Ascending aorta (tissue), 2 donors: ENCODE measurements around the gene MEIS2. TPM values are rescaled to one million over a fixed set of nuclear protein-coding genes. Genes with fewer than 3 reads are reported as not detected.

Experiments
- DNase-seq, 2 donors: peaks; one replicate each; pipeline ENCODE4 v3.0.0-alpha.2; 2019; ENCODE audit warnings: low spot score in 2 of 2
- H3K27ac ChIP-seq, 2 donors: fragments of 200-600 bp; sonication (generic); one replicate each; pipeline ENCODE4 v1.5.1; 2016 to 2017; ENCODE audit warnings: mild to moderate bottlenecking in 1 of 2
- H3K27me3 ChIP-seq: fragments of 200-600 bp; sonication (generic); one replicate; pipeline ENCODE4 v1.5.1; 2017
- H3K36me3 ChIP-seq, 2 donors: fragments of 200-600 bp; sonication (generic); one replicate each; pipeline ENCODE4 v1.5.1; 2016
- H3K4me1 ChIP-seq, 2 donors: fragments of 200-600 bp; sonication (generic); one replicate each; pipeline ENCODE4 v1.5.1; 2016 to 2017; ENCODE audit warnings: mild to moderate bottlenecking in 1 of 2
- H3K4me3 ChIP-seq, 2 donors: fragments of 200-600 bp; sonication (generic); one replicate each; pipeline ENCODE4 v1.5.1; 2016 to 2017; ENCODE audit warnings: mild to moderate bottlenecking in 1 of 2
- H3K9me3 ChIP-seq, 2 donors: fragments of 200-600 bp; sonication (generic); one replicate each; pipeline ENCODE4 v1.5.1; 2016
- intact Hi-C: fragments of 100-400 bp; cut with DNase I; formaldehyde crosslinking; loops from one replicate; pipeline ENCODE4 v1.15.1; 2023
- total RNA-seq: library from RNA; depleted of rRNA; stranded (reverse); fragments of >200 nt; gene quantifications from one replicate; pipeline ENCODE4 v1.1.0, GENCODE V29; 2016
- TF ChIP-seq, protein P1 (sequence below), 3 experiments: fragments of 200-600 bp in 2 of 3; fragments of 450-650 bp in 1 of 3; sonication (generic) in 2 of 3; IDR thresholded peaks; one replicate each; pipeline ENCODE4 v1.5.1; 2016 to 2019; ENCODE audit warnings: antibody characterized with exemption in 3 of 3, mild to moderate bottlenecking in 1 of 3, moderate library complexity in 1 of 3

Gene MEIS2
- total RNA-seq, 1 donor from 2014 or later: 11.5 TPM

- TF ChIP-seq, protein P1, sequence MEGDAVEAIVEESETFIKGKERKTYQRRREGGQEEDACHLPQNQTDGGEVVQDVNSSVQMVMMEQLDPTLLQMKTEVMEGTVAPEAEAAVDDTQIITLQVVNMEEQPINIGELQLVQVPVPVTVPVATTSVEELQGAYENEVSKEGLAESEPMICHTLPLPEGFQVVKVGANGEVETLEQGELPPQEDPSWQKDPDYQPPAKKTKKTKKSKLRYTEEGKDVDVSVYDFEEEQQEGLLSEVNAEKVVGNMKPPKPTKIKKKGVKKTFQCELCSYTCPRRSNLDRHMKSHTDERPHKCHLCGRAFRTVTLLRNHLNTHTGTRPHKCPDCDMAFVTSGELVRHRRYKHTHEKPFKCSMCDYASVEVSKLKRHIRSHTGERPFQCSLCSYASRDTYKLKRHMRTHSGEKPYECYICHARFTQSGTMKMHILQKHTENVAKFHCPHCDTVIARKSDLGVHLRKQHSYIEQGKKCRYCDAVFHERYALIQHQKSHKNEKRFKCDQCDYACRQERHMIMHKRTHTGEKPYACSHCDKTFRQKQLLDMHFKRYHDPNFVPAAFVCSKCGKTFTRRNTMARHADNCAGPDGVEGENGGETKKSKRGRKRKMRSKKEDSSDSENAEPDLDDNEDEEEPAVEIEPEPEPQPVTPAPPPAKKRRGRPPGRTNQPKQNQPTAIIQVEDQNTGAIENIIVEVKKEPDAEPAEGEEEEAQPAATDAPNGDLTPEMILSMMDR (IDR thresholded peaks at IDR 0.05): no peak
- DNase-seq: no peak
- Histone ChIP-seq H3K27ac (no peak overlapping the region), H3K4me3 (no peak overlapping the region), H3K36me3 (no peaks in the 10 kb centered on the region), H3K4me1 (peaks cover 0 to 6% of the 10 kb centered on the region in 2 donors), H3K27me3 (no peaks in the 10 kb centered on the region), H3K9me3 (no peaks in the 10 kb centered on the region)
- intact Hi-C loops: loop anchor here (5.0 kb wide), 1 partner anchor 382 kb away; no protein-coding TSS in a partner anchor
These were observed 215.9 kb downstream of the MEIS2 start for GRCh38 chr15:36884518-36884875.

DNA sequence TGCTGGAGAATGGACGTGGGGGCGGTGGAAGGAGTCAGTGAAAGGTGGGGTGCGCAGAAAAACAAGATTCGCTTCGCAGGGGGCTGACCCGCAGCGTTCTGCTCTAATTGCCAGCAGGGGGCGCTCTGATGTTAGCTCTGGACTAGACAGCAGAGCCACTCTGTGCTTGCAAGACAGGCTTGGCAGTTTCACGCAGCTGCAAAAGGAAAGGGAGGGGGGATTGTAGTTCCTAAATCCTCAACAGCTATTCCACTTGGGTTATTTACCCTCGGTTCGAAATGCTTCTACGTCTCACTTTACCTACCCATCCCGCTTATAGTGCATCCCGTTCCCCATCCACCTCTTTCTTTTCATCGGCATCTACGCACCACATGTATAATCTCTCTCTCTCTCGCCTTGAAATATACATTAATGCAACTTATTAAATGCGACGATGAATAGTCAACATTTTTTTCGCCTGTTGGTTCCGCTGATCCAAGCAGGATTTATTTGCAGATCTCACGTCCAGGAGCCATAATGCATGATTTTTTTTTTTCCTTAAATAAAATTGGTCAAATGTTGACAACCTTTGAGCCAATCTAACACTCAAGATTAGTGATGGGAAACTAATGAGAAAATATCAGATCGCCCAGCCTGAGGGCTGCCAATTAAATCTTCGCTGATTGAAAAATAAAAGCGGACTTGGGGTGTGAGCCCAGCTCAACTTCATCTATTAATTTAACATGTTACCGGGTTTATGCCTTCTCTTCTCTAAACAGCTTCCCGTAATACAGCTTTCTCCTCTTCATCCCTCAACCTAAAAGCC is 216.4 kb downstream of the MEIS2 start:
- Histone ChIP-seq H3K9me3 (no peaks in the 10 kb centered on the region), H3K36me3 (no peaks in the 10 kb centered on the region), H3K27me3 (no peaks in the 10 kb centered on the region), H3K4me1 (peaks cover 0 to 6% of the 10 kb centered on the region in 2 donors), H3K27ac (no peak overlapping the region), H3K4me3 (peak overlapping the region; percentile 40 to 47)
- intact Hi-C loops: loop anchor here (1.0 to 5.0 kb wide), 4 partner anchors 223 to 1369 kb away; no protein-coding TSS in a partner anchor
- TF ChIP-seq, protein P1 (IDR thresholded peaks at IDR 0.05): peak; percentile 78 to 86 (median 80)
- DNase-seq: peak in 1 of 2 donors; percentile 88

GRCh38 chr15:36882487-36883131 is 217.7 kb downstream of the MEIS2 start:
- no peaks in the 10 kb centered on the region for H3K36me3 ChIP-seq
- H3K9me3 ChIP-seq: no peaks in the 10 kb centered on the region
- TF ChIP-seq, protein P1 (IDR thresholded peaks at IDR 0.05): no peak
- intact Hi-C loops: loop anchor here (1.0 to 5.0 kb wide), 4 partner anchors 224 to 1368 kb away; no protein-coding TSS in a partner anchor
- DNase-seq: no peak
- H3K27me3 ChIP-seq: no peaks in the 10 kb centered on the region
- peaks cover 0 to 8% of the 10 kb centered on the region in 2 donors for H3K4me1 ChIP-seq
- no peak overlapping the region for H3K27ac ChIP-seq
- H3K4me3 ChIP-seq: peak overlapping the region; percentile 40 to 47

DNA sequence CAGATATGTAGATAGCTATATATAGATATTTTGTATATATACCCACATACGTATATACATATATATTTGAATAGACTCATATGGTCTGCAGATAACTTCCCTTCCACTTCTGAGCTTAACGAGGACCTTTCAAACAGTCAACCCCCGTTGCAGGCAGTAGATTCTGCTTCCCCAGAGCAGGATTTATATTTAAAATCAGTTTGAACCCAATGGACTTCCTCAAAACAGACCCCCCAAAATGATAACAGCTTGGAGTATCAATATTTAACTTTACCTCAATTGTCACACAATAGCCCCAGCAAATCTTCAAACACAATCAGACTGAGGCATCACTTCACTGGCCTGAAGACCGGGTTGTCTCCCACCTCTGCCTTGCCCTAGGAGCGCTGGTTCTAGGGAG is 218.3 kb downstream of the MEIS2 start:
- no peak for DNase-seq
- Histone ChIP-seq H3K27me3 (no peaks in the 10 kb centered on the region), H3K36me3 (no peaks in the 10 kb centered on the region), H3K27ac (no peak overlapping the region), H3K9me3 (no peaks in the 10 kb centered on the region), H3K4me3 (no peak overlapping the region), H3K4me1 (peaks cover 0 to 8% of the 10 kb centered on the region in 2 donors)
- intact Hi-C loops: loop anchor here (2.0 to 5.0 kb wide), 3 partner anchors 225 to 1367 kb away; no protein-coding TSS in a partner anchor
- TF ChIP-seq, protein P1 (IDR thresholded peaks at IDR 0.05): no peak

DNA sequence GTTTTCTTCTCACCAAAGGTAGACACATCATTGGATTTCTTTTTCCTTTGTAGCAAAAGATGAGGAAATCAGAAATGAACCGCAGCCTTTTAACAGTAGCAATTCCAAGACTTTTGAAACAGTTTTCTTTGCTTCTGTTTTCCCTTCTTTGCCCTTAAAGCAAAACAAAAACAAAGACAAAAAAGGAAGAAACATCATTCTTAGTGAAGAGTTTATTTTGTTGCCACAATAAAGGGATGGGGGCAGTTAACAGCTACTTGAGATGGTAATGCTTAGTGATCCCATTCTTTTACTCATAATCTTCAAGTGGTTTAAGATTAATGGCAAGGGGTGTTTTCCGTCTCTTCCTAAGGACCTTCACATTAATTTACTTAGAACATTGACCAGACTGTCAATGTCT is 218.8 kb downstream of the MEIS2 start:
- DNase-seq: no peak
- H3K4me1 ChIP-seq: peaks cover 0 to 8% of the 10 kb centered on the region in 2 donors
- no peak overlapping the region for H3K27ac ChIP-seq
- H3K4me3 ChIP-seq: no peak overlapping the region
- intact Hi-C loops: loop anchor here (5.0 kb wide), 1 partner anchor 379 kb away; no protein-coding TSS in a partner anchor
- H3K9me3 ChIP-seq: no peaks in the 10 kb centered on the region
- no peaks in the 10 kb centered on the region for H3K36me3 ChIP-seq
- TF ChIP-seq, protein P1 (IDR thresholded peaks at IDR 0.05): no peak
- H3K27me3 ChIP-seq: no peaks in the 10 kb centered on the region
